ENCODE measurements around the gene MPST.

The MPST gene

GRCh38 chr22:37021710-37022482 lies 2.4 kb downstream of the MPST start:
- DNase-seq (ENCODE audit: low read depth in 1 of 2, low spot score in 1 of 2), result peak in 1 of 2 donors; percentile 40

DNA sequence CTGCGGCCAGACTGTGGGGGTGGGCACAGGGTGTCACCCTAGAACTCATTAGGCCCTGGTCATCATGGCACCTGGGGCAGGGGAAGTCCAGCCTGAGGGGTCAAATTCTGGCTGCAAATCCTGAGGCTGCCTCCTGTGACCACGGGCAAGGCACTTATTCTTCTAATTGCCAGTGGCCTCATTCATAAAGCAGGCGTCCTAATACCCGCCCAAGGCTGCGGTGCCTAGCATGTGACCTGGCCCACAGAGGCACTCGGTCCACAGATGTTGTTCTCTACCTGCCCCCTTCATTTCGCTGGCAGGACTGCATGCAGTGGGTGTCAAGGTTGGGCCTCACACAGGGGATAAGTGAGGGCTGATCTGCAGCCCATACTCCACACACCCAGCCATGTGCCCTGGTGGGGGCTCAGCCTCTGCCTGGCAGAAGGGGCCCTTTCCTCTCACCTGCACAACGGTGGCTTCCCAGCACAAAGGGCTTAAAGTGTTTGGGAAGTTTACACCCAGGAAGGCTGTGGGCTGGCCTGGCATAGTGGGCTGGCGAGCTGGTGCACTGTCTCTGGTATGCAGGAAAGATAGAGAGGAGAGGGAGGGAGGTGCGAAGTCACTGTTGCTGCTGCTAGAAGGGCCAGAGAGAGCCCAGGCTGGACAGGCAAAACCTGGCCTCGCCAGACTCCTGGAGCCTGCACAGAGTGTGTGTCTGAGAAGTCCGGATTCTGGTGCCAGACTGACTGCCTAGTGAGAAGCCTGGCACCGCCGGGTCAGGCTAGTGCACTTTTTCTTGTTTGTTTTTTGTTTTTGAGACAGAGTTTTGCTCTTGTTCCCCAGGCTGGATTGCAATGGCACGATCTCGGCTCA lies 3.2 kb downstream of the MPST start:
- DNase-seq (ENCODE audit: low read depth in 1 of 2, low spot score in 1 of 2), result no peak

DNA sequence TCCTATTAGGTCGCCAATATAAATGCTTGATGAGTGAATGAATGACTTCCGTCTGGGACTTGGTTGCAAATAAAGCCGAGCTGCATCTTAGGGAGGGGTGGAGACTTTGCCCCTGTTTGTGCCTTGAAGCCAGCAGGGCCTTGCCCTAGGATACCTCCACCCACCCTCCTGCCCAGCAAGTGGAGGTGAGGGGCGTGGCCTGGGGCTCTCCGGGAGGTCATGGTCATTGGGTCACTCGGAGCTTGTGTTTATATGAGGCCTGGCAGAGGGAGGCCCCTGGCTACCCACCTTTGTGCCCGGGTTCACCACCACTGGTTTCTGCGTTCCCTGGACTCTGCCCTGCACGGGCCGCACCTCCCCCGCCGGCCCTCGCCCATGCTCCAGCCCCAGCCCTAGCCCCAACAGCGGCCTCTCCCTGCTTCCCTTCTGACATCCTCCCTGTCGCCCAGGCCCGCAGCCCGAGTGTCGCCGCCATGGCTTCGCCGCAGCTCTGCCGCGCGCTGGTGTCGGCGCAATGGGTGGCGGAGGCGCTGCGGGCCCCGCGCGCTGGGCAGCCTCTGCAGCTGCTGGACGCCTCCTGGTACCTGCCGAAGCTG lies 4.3 kb downstream of the MPST start:
- DNase-seq (ENCODE audit: low read depth in 1 of 2, low spot score in 1 of 2), result no peak

DNA sequence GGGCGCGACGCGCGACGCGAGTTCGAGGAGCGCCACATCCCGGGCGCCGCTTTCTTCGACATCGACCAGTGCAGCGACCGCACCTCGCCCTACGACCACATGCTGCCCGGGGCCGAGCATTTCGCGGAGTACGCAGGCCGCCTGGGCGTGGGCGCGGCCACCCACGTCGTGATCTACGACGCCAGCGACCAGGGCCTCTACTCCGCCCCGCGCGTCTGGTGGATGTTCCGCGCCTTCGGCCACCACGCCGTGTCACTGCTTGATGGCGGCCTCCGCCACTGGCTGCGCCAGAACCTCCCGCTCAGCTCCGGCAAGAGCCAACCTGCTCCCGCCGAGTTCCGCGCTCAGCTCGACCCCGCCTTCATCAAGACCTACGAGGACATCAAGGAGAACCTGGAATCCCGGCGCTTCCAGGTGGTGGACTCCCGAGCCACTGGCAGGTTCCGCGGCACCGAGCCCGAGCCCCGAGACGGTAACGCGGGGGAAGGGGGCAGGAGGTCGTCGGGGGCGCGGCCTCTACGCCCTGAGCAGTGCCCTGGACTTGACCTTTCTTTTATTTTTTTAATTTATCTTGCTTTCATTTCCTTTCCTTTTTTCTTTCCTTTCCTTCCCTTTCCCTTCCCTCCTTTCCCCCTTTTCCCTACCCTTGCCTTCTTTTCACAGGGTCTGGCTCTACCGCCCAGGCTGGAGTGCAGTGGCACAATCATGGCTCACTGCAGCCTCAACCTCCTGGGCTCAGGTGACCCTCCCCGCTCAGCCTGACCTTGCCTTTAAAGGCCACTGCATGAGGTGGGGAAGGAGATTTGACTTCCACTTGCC lies 5.0 kb downstream of the MPST start:
- DNase-seq (ENCODE audit: low read depth in 1 of 2, low spot score in 1 of 2), result no peak

DNA sequence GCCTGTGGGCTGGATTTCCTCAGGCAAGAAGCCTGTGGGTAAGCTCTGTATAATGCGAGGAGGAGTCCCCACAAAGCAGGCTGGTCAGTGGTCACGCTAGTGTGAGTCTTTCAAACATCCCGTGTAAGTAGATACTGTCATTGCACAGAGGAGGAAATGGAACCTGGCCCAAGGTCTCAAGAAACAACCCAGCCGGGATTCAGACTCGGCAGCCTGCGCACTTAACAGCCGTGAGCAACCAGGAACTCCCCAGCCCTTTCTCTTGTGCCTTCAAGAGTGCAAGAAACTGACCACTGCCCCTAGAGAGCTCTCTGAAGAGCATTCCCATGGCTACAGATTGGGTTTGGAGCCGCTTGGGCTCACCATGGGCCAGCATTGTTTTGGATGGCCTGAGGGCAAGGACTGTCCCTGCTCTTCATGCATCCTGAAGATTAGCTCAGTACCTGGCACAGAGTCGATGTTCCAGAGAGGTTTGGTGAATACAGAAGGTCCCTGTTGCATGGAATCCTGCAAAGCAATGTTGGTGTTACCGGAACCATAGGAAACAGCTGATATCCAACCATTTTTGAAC lies 6.0 kb downstream of the MPST start:
- no peak for DNase-seq (ENCODE audit: low read depth in 1 of 2, low spot score in 1 of 2)

DNA sequence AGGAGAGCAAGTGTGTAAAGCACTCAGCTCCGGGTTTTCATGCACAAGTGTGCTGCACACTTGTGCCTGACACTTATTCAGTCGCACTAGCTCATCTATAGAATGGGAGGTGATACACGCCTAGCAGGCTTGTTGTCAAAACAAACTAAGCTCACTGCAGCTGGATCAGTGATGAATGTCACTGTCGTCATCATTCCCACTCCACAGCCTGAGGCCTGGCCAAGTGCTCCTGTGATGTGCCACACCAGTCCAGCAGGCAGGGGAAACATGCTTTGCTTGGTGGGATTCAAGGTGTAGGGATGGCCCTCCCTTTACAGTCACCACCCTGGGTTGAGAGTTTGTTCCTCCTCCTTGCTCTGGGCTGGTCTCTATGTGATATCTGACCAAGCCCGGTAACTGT lies 6.8 kb downstream of the MPST start:
- no peak for DNase-seq (ENCODE audit: low read depth in 1 of 2, low spot score in 1 of 2)

DNA sequence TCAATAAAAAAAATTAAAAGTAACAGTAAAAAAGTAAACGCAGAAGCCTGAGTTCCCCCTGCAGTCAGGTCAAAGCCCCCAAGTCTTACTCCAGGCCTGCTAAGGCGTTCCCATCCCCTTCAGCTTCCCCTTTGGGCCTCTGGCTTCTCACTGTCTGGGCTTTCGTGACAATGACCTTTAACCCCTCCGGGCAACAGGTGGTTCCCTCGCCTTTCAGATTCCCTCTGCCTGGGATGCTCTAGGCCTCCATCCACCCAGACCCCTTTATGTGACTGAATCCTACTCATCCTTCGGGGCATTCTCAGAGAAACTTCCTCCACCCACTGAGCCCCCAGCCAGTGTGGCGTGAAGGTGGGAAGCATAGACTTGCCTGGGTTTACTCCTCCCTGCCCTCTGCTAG lies 8.0 kb downstream of the MPST start:
- DNase-seq (ENCODE audit: low read depth in 1 of 2, low spot score in 1 of 2), result no peak

- DNase-seq (ENCODE audit: low read depth in 1 of 2, low spot score in 1 of 2), result no peak
These were observed 9.4 kb downstream of the MPST start for GRCh38 chr22:37028692-37029674.

GRCh38 chr22:37030560-37031281 lies 11.2 kb downstream of the MPST start:
- no peak for DNase-seq (ENCODE audit: low read depth in 1 of 2, low spot score in 1 of 2)

GRCh38 chr22:37032134-37032534 lies 12.6 kb downstream of the MPST start:
- DNase-seq (ENCODE audit: low read depth in 1 of 2, low spot score in 1 of 2), result no peak

GRCh38 chr22:37032535-37033460 lies 13.3 kb downstream of the MPST start:
- no peak for DNase-seq (ENCODE audit: low read depth in 1 of 2, low spot score in 1 of 2)

GRCh38 chr22:37033605-37034430 lies 14.3 kb downstream of the MPST start:
- DNase-seq (ENCODE audit: low read depth in 1 of 2, low spot score in 1 of 2), result no peak

DNA sequence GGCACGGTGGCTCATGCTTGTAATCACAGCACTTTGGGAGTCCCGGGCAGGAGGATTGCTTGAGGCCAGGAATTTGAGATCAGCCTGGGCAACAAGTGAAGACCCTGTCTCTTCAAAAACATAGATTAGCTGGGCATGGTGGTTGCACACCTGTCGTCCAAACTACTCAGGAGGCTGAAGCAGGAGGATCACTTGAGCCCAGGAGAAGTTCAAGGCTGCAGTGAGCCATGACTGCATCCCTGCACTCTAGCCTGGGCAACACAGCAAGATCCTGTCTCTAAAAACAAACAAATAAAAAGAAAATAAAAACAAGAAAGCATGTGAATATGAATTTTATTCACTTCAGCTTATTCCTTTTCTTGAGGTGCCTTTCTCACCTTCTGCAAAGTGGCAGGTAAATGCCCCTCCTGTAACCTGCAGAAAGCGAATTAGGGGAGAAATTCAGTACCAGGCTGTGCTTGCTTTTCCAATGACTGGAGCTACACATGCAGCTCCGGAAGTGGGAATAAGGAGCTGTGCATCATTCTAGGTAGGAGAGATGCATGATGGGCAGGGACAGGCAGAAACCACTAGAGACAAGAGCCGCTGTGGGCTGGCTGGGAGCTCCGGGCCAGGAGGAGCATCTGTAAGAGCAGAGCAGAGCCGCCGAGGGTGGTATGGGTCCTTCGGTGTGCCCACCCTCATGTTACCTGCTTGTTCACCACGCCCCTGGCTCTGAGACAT lies 17.3 kb downstream of the MPST start:
- DNase-seq (ENCODE audit: low read depth in 1 of 2, low spot score in 1 of 2), result no peak

DNA sequence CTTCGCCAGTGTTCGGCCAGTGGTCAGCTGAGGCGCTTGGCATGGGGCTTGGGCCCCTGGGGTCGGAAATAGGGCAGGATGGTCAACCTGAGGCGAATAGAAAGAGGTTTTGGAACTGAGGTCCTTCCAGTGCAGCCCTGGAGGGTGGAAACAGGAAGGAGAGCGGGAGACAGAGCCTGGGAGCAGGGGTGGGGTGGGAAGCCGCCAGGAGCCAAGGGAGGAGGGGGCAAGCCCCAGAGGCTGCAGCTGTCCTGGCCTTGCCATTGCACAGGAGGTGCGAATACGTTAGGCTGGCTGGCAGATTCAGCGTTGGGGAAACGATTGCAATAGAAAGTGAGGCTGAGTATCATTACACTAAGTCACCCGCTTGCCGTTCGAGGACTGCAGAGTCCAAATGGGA lies 18.1 kb downstream of the MPST start:
- no peak for DNase-seq (ENCODE audit: low read depth in 1 of 2, low spot score in 1 of 2)

GRCh38 chr22:37039466-37039865 lies 19.9 kb downstream of the MPST start:
- DNase-seq (ENCODE audit: low read depth in 1 of 2, low spot score in 1 of 2), result no peak

DNA sequence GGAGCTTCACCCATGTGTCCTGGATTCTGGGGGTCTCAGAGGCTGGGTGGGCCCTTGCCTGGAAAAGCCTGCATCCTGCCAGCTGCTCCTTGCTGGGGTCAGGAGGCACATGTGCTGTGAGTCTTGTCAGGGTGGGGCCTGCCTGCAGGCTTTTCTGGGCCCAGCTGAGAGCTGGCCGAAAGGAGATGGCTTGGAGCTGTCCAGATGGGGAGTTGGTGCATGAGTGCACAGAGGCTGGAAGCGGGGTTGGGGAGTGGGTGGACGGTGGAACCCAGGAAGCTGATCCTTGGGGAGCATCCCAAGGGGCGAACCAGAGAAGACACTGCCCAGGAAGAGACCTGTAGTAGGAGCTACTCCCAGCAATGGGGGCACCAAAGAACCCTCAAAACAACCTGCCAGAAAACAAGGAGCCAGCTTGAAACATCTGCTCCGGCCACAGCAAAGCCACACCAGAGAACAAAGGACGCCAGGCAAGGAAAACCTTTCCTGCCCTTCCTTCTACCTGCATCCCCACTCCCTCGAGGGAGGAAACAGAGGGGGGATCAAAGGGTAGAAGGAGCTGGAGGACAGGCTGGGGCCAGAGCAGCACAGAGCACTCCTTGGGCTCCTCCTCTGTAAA lies 23.8 kb downstream of the MPST start:
- no peak for DNase-seq (ENCODE audit: low read depth in 1 of 2, low spot score in 1 of 2)

All from stimulated activated CD4-positive, alpha-beta T cell treated with anti-CD3 and anti-CD28 coated beads, Interleukin-15, amount 100 ng/mL, for 1 hour (primary cell).